ENCODE data around the gene CACNA1C. TPM values are rescaled to one million over a fixed set of nuclear protein-coding genes. Genes with fewer than 3 reads are reported as not detected.

CACNA1C gene
- total and polyA plus RNA-seq, 2 donors from 2014 or later = 1.6 to 17.4 TPM

- DNase-seq (no peak), FAIRE-seq (no peak)
Observed at GRCh38 chr12:2095878-2096277, 43.1 kb downstream of the CACNA1C start.

GRCh38 chr12:2097617-2098016 is 44.8 kb downstream of the CACNA1C start:
- TF ChIP-seq CTCF (IDR thresholded peaks at IDR 0.05; ENCODE audit: borderline replicate concordance, extremely low read depth, insufficient read depth) = no peak
- no peak overlapping the region for H3K4me3 ChIP-seq (ENCODE audit: low read length in 3 of 3)
- no peaks in the 10 kb centered on the region for H3K4me1 ChIP-seq (ENCODE audit: control insufficient read depth in 2 of 3, insufficient read depth in 2 of 3, low read depth in 1 of 3, low read length in 3 of 3)
- intact Hi-C loops (cut with DNase I) = no loop called here
- H3K27ac ChIP-seq (ENCODE audit: low read depth in 2 of 2, low read length in 2 of 2) = no peak overlapping the region
- no peaks in the 10 kb centered on the region for H3K27me3 ChIP-seq (ENCODE audit: control insufficient read depth, insufficient read depth, low read length)
- no peak overlapping the region for H3K9ac ChIP-seq (ENCODE audit: low read length in 3 of 3)
- H3K9me3 ChIP-seq (ENCODE audit: control insufficient read depth in 2 of 3, insufficient read depth in 1 of 3, low read length in 3 of 3) = no peaks in the 10 kb centered on the region
- FAIRE-seq (no peak), DNase-seq (no peak)
- no peaks in the 10 kb centered on the region for H3K36me3 ChIP-seq (ENCODE audit: control insufficient read depth in 2 of 3, insufficient read depth in 3 of 3, low read length in 3 of 3)

More at GRCh38 chr12:2095878-2096277, 43.1 kb downstream of the CACNA1C start:
- Histone ChIP-seq H3K4me1 (ENCODE audit: control insufficient read depth in 2 of 3, insufficient read depth in 2 of 3, low read depth in 1 of 3, low read length in 3 of 3) (no peaks in the 10 kb centered on the region), H3K4me3 (ENCODE audit: low read length in 3 of 3) (no peak overlapping the region), H3K27me3 (ENCODE audit: control insufficient read depth, insufficient read depth, low read length) (no peaks in the 10 kb centered on the region), H3K36me3 (ENCODE audit: control insufficient read depth in 2 of 3, insufficient read depth in 3 of 3, low read length in 3 of 3) (no peaks in the 10 kb centered on the region), H3K9me3 (ENCODE audit: control insufficient read depth in 2 of 3, insufficient read depth in 1 of 3, low read length in 3 of 3) (no peaks in the 10 kb centered on the region), H3K27ac (ENCODE audit: low read depth in 2 of 2, low read length in 2 of 2) (no peak overlapping the region), H3K9ac (ENCODE audit: low read length in 3 of 3) (no peak overlapping the region)
- intact Hi-C loops (cut with DNase I) = no loop called here
- no peak for TF ChIP-seq CTCF (IDR thresholded peaks at IDR 0.05; ENCODE audit: borderline replicate concordance, extremely low read depth, insufficient read depth)

GRCh38 chr12:2098852-2099251 is 46.1 kb downstream of the CACNA1C start:
- no peaks in the 10 kb centered on the region for H3K9me3 ChIP-seq (ENCODE audit: control insufficient read depth in 2 of 3, insufficient read depth in 1 of 3, low read length in 3 of 3)
- H3K27me3 ChIP-seq (ENCODE audit: control insufficient read depth, insufficient read depth, low read length) = no peaks in the 10 kb centered on the region
- no peak overlapping the region for H3K27ac ChIP-seq (ENCODE audit: low read depth in 2 of 2, low read length in 2 of 2)
- DNase-seq (no peak), FAIRE-seq (no peak)
- no peak for TF ChIP-seq CTCF (IDR thresholded peaks at IDR 0.05; ENCODE audit: borderline replicate concordance, extremely low read depth, insufficient read depth)
- no peaks in the 10 kb centered on the region for H3K4me1 ChIP-seq (ENCODE audit: control insufficient read depth in 2 of 3, insufficient read depth in 2 of 3, low read depth in 1 of 3, low read length in 3 of 3)
- no peak overlapping the region for H3K9ac ChIP-seq (ENCODE audit: low read length in 3 of 3)
- no peaks in the 10 kb centered on the region for H3K36me3 ChIP-seq (ENCODE audit: control insufficient read depth in 2 of 3, insufficient read depth in 3 of 3, low read length in 3 of 3)
- intact Hi-C loops (cut with DNase I) = no loop called here
- H3K4me3 ChIP-seq (ENCODE audit: low read length in 3 of 3) = no peak overlapping the region

GRCh38 chr12:2099595-2099994 is 46.8 kb downstream of the CACNA1C start:
- Histone ChIP-seq H3K4me3 (ENCODE audit: low read length in 3 of 3) (no peak overlapping the region), H3K9me3 (ENCODE audit: control insufficient read depth in 2 of 3, insufficient read depth in 1 of 3, low read length in 3 of 3) (no peaks in the 10 kb centered on the region), H3K9ac (ENCODE audit: low read length in 3 of 3) (no peak overlapping the region), H3K27ac (ENCODE audit: low read depth in 2 of 2, low read length in 2 of 2) (no peak overlapping the region), H3K27me3 (ENCODE audit: control insufficient read depth, insufficient read depth, low read length) (no peaks in the 10 kb centered on the region), H3K36me3 (ENCODE audit: control insufficient read depth in 2 of 3, insufficient read depth in 3 of 3, low read length in 3 of 3) (no peaks in the 10 kb centered on the region), H3K4me1 (ENCODE audit: control insufficient read depth in 2 of 3, insufficient read depth in 2 of 3, low read depth in 1 of 3, low read length in 3 of 3) (no peaks in the 10 kb centered on the region)
- intact Hi-C loops (cut with DNase I) = no loop called here
- no peak for TF ChIP-seq CTCF (IDR thresholded peaks at IDR 0.05; ENCODE audit: borderline replicate concordance, extremely low read depth, insufficient read depth)
- FAIRE-seq = no peak
- DNase-seq = no peak
